Measurements from ENCODE around the gene TIMM13.

TIMM13 gene

GRCh38 chr19:2423071-2423914 lies 4.1 kb downstream of the TIMM13 start:
- H4K20me1 ChIP-seq (ENCODE audit: insufficient read depth), result no peaks in the 10 kb centered on the region
- no peak overlapping the region for H3K4me3 ChIP-seq (IDR thresholded peaks at IDR 0.05; ENCODE audit: insufficient read depth, low read depth, low read length)
- H3K27me3 ChIP-seq (ENCODE audit: insufficient read depth, low read depth), result no peaks in the 10 kb centered on the region
- no peak overlapping the region for H3K27ac ChIP-seq
- no peak overlapping the region for H2AFZ ChIP-seq (ENCODE audit: low read depth)
- H3K79me2 ChIP-seq (ENCODE audit: insufficient read depth, low read depth), result peaks cover 21% of the 10 kb centered on the region
- H3K9ac ChIP-seq, result no peak overlapping the region
- H3K36me3 ChIP-seq (ENCODE audit: insufficient read depth), result no peaks in the 10 kb centered on the region
- peaks cover 11% of the 10 kb centered on the region for H3K4me1 ChIP-seq (ENCODE audit: low read depth, poor library complexity, severe bottlenecking)
- TF ChIP-seq CTCF (conservative IDR thresholded peaks at IDR 0.05; ENCODE audit: low read depth, low read length), result no peak
- H3K4me2 ChIP-seq, result no peak overlapping the region

- Histone ChIP-seq H3K4me1 (ENCODE audit: low read depth, poor library complexity, severe bottlenecking) (peaks cover 6% of the 10 kb centered on the region), H3K36me3 (ENCODE audit: insufficient read depth) (no peaks in the 10 kb centered on the region), H3K9ac (no peak overlapping the region), H3K27me3 (ENCODE audit: insufficient read depth, low read depth) (no peaks in the 10 kb centered on the region), H3K27ac (no peak overlapping the region), H3K4me3 (IDR thresholded peaks at IDR 0.05; ENCODE audit: insufficient read depth, low read depth, low read length) (no peak overlapping the region), H3K4me2 (no peak overlapping the region), H2AFZ (ENCODE audit: low read depth) (no peak overlapping the region), H4K20me1 (ENCODE audit: insufficient read depth) (no peaks in the 10 kb centered on the region), H3K79me2 (ENCODE audit: insufficient read depth, low read depth) (peaks cover 15% of the 10 kb centered on the region)
- no peak for TF ChIP-seq CTCF (conservative IDR thresholded peaks at IDR 0.05; ENCODE audit: low read depth, low read length)
These were observed 5.6 kb downstream of the TIMM13 start for GRCh38 chr19:2421581-2422306.

- Histone ChIP-seq H4K20me1 (ENCODE audit: insufficient read depth) (no peaks in the 10 kb centered on the region), H3K36me3 (ENCODE audit: insufficient read depth) (no peaks in the 10 kb centered on the region), H3K4me3 (IDR thresholded peaks at IDR 0.05; ENCODE audit: insufficient read depth, low read depth, low read length) (no peak overlapping the region), H3K27me3 (ENCODE audit: insufficient read depth, low read depth) (no peaks in the 10 kb centered on the region), H3K4me1 (ENCODE audit: low read depth, poor library complexity, severe bottlenecking) (no peaks in the 10 kb centered on the region), H3K4me2 (no peak overlapping the region), H2AFZ (ENCODE audit: low read depth) (no peak overlapping the region), H3K27ac (no peak overlapping the region), H3K79me2 (ENCODE audit: insufficient read depth, low read depth) (peaks cover 3% of the 10 kb centered on the region), H3K9ac (no peak overlapping the region)
- TF ChIP-seq CTCF (conservative IDR thresholded peaks at IDR 0.05; ENCODE audit: low read depth, low read length), result no peak
These were observed 6.9 kb downstream of the TIMM13 start for GRCh38 chr19:2420490-2420889.

- TF ChIP-seq CTCF (conservative IDR thresholded peaks at IDR 0.05; ENCODE audit: low read depth, low read length), result no peak
These were observed 7.6 kb downstream of the TIMM13 start for GRCh38 chr19:2419754-2420153.

More at GRCh38 chr19:2419754-2420153, 7.6 kb downstream of the TIMM13 start:
- Histone ChIP-seq H3K79me2 (ENCODE audit: insufficient read depth, low read depth) (no peaks in the 10 kb centered on the region; the same call in 1 of the 2 replicates), H4K20me1 (ENCODE audit: insufficient read depth) (no peaks in the 10 kb centered on the region), H3K36me3 (ENCODE audit: insufficient read depth) (no peaks in the 10 kb centered on the region), H2AFZ (ENCODE audit: low read depth) (no peak overlapping the region), H3K9ac (no peak overlapping the region), H3K27me3 (ENCODE audit: insufficient read depth, low read depth) (no peaks in the 10 kb centered on the region), H3K4me3 (IDR thresholded peaks at IDR 0.05; ENCODE audit: insufficient read depth, low read depth, low read length) (no peak overlapping the region), H3K4me2 (no peak overlapping the region), H3K4me1 (ENCODE audit: low read depth, poor library complexity, severe bottlenecking) (no peaks in the 10 kb centered on the region), H3K27ac (no peak overlapping the region)
